Measurements from ENCODE around the gene RFX4.

Gene RFX4

GRCh38 chr12:106582641-106583230 is at the start of gene RFX4:
TSS of gene RFX4 (plus strand) at chr12:106583004. CDS start at chr12:106583321, 317 bp downstream.
- no peak for DNase-seq (ENCODE audit: low spot score)
- no peak for TF ChIP-seq CTCF (IDR thresholded peaks at IDR 0.05; ENCODE audit: extremely low read depth, insufficient read depth, missing control alignments)
- in situ Hi-C loops (cut with MboI; ENCODE audit: low pct_unique_long_range_greater_than_20kb, low sequenced_read_pairs, unreplicated experiment) = no loop called here

- DNase-seq (ENCODE audit: low spot score) = no peak
- TF ChIP-seq CTCF (IDR thresholded peaks at IDR 0.05; ENCODE audit: extremely low read depth, insufficient read depth, missing control alignments) = no peak
- in situ Hi-C loops (cut with MboI; ENCODE audit: low pct_unique_long_range_greater_than_20kb, low sequenced_read_pairs, unreplicated experiment) = no loop called here
Observed at GRCh38 chr12:106541201-106541600, 41.6 kb upstream of the RFX4 start.

- no peak for DNase-seq (ENCODE audit: low spot score)
- in situ Hi-C loops (cut with MboI; ENCODE audit: low pct_unique_long_range_greater_than_20kb, low sequenced_read_pairs, unreplicated experiment) = no loop called here
- no peak for TF ChIP-seq CTCF (IDR thresholded peaks at IDR 0.05; ENCODE audit: extremely low read depth, insufficient read depth, missing control alignments)
Observed at GRCh38 chr12:106551410-106551809, 31.4 kb upstream of the RFX4 start.

GRCh38 chr12:106552228-106552627 is 30.6 kb upstream of the RFX4 start:
- no peak for TF ChIP-seq CTCF (IDR thresholded peaks at IDR 0.05; ENCODE audit: extremely low read depth, insufficient read depth, missing control alignments)
- DNase-seq (ENCODE audit: low spot score) = no peak
- in situ Hi-C loops (cut with MboI; ENCODE audit: low pct_unique_long_range_greater_than_20kb, low sequenced_read_pairs, unreplicated experiment) = no loop called here

GRCh38 chr12:106564678-106565329 is 18.0 kb upstream of the RFX4 start:
- in situ Hi-C loops (cut with MboI; ENCODE audit: low pct_unique_long_range_greater_than_20kb, low sequenced_read_pairs, unreplicated experiment) = no loop called here
- TF ChIP-seq CTCF (IDR thresholded peaks at IDR 0.05; ENCODE audit: extremely low read depth, insufficient read depth, missing control alignments) = no peak
- DNase-seq (ENCODE audit: low spot score) = no peak

GRCh38 chr12:106566771-106567170 is 16.0 kb upstream of the RFX4 start:
- in situ Hi-C loops (cut with MboI; ENCODE audit: low pct_unique_long_range_greater_than_20kb, low sequenced_read_pairs, unreplicated experiment) = no loop called here
- DNase-seq (ENCODE audit: low spot score) = no peak

More at GRCh38 chr12:106566771-106567170, 16.0 kb upstream of the RFX4 start:
- TF ChIP-seq CTCF (IDR thresholded peaks at IDR 0.05; ENCODE audit: extremely low read depth, insufficient read depth, missing control alignments) = no peak

Measured in GM13977 (cell line).